Measurements from ENCODE around the gene RNPEP.
"Not testable (repeated sequence)": the region's sequence is repeated elsewhere in the genome, so short reads cannot be mapped to it uniquely, and the experiment has no call there.

The RNPEP gene, protein sequence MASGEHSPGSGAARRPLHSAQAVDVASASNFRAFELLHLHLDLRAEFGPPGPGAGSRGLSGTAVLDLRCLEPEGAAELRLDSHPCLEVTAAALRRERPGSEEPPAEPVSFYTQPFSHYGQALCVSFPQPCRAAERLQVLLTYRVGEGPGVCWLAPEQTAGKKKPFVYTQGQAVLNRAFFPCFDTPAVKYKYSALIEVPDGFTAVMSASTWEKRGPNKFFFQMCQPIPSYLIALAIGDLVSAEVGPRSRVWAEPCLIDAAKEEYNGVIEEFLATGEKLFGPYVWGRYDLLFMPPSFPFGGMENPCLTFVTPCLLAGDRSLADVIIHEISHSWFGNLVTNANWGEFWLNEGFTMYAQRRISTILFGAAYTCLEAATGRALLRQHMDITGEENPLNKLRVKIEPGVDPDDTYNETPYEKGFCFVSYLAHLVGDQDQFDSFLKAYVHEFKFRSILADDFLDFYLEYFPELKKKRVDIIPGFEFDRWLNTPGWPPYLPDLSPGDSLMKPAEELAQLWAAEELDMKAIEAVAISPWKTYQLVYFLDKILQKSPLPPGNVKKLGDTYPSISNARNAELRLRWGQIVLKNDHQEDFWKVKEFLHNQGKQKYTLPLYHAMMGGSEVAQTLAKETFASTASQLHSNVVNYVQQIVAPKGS

DNA sequence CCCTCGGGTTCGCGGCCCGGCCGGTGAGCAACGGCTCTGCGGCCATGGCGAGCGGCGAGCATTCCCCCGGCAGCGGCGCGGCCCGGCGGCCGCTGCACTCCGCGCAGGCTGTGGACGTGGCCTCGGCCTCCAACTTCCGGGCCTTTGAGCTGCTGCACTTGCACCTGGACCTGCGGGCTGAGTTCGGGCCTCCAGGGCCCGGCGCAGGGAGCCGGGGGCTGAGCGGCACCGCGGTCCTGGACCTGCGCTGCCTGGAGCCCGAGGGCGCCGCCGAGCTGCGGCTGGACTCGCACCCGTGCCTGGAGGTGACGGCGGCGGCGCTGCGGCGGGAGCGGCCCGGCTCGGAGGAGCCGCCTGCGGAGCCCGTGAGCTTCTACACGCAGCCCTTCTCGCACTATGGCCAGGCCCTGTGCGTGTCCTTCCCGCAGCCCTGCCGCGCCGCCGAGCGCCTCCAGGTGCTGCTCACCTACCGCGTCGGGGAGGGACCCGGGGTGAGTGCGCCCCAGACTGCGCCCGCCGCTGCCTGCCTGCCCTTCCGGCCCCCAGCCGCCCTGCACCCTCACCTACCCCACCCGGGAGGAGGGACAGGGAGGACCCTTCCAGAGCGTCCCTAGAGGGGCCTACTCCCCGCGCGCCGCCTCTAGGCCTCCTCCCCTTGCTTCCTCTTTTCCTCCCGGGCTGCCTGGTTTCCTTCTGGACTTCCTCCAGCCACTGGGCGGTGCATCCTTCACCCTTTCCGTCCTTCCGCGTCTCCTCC lies at the start of gene RNPEP:
RNPEP (plus strand) TSS at position 26 of the 757 bp plus-strand sequence; CDS start at position 45, 19 bp downstream.
- peak; percentile 30 to 39 for DNase-seq (ENCODE audit: low read depth in 2 of 2)

DNA sequence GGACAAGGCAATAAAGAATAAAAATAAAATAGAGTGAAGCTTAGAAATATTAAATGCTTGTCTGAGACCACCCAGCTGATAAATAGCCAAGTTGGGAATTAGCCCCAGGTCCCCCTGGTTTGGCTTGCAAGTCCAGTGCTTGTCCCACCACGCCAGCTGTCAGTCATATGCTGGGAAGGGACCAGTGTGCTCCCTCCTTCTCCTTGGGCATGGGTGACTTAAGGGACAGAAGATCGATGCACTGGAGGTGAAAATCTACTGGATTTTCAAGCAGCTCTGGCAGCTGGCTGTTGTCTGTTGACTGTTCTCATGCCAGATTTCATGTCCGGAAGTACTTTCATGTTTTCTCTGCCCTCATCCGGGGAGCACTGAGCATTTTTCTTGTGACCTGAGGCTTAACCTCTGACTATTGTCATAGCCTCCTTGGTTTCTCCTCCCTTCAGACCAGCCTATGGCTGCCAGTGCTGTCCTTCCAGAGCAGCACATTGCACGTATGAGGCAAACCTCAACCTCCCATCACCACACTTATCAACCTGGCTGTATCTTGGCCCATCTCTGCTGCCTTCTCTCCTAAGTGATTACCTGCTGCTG lies 48.5 kb upstream of the RNPEP start:
- DNase-seq (ENCODE audit: low read depth in 2 of 2), result no peak

DNA sequence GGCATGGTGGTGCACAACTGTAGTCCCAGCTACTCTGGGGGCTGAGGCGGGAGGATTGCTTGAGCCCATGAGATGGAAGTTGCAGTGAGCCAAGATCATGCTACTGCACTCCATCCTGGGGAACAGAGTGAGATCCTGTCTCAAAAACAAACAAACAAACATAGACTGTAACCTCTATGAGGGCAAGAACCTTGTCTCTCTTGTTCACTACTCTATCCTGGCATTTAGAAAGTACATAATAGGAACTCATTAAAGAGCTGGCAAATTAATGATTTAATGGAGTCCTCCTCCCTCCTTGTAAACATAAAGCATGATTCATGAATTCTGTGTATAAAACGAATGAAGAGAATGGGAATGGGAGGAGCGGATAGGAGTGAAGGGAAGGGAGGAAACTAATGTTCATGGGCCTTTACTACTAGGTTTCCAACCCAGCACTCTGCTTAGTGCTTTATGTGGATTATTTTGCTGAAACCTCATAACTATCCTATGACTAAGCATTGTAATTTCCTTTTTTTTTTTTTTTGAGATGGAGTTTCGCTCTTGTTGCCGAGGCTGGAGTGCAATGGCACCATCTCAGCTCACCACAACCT lies 44.7 kb upstream of the RNPEP start:
- DNase-seq (ENCODE audit: low read depth in 2 of 2), result no peak

DNA sequence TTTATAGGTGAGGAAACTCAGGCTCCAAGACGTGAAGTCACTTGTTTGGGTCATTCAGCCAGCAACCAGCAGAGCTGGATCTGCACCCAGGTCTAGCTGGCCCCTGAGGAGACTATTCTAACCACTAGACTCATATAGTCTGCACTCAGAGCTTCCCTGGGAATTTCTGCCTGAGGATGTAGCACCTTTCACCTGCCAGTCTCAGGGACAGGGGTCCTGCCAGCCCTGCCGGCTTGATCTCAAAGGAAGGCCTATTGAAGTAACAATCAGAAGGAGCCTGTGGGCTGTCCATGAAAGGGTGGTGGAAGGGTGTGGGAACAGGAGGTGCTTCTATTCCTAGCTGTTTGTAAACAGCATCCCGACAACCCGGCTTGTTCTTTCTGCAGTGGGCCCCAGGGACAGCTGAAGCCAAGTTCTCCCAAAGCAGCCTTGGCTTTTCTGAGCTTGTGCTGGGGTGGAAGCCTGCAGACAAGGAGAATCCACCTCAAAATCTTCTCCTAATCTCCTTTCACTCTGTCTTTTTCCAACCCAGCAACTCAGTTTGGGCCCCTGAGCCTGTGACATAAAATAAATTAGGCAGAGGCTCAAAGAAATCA lies 43.9 kb upstream of the RNPEP start:
- no peak for DNase-seq (ENCODE audit: low read depth in 2 of 2)

DNA sequence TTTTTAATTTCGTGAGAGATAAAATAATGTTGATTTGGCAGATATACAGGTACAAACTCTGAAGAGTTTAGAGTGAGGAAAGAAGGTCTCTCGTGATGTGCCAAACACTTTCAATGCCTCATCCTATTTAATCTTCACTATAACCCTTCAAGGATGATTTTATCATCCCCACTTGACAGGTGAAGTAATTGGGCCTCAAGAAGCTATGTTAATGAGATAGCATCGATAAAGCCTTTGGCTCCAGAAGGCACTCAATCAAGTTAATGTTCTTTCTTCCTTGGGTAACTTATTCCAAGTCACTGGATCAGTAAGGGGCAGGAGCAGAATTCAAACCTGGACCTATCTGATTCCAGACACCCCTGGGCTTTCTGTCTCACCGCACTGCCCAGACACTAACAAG lies 43.3 kb upstream of the RNPEP start:
- no peak for DNase-seq (ENCODE audit: low read depth in 2 of 2)

DNA sequence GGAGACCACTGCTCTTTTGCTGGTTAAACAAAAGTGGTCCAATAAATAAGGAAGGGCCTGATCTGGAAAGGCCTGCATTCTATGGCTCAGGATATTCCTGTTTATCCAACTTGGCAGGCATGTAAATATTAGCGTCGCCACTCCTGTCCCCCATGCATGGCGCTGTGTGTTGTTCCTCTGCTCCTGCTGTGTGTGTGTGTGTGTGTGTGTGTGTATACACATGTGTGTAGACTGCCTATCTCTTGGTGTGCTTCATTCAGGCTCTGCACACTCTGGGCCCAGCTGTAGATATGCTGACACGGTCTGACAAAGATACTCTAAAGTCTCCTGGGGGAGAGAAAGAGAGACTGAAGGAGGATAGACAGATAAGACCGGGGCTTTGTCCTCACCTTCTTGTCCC lies 42.9 kb upstream of the RNPEP start:
- no peak for DNase-seq (ENCODE audit: low read depth in 2 of 2)

DNA sequence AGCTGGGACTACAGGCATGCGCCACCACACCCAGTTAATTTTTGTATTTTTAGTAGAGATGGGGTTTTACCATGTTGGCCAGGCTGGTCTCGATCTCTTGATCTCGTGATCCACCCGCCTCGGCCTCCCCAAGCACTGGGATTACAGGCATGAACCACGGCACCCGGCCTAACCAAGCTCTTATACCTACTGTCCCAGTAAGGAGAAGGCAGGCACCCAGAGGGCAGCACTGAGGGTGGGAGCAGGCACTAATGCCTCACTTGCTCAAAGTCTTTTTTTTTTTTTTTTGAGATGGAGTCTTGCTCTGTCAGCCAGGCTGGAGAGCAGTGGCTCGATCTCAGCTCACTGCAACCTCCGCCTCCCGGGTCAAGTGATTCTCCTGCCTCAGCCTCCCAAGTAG lies 42.1 kb upstream of the RNPEP start:
- DNase-seq (ENCODE audit: low read depth in 2 of 2), result not testable (repeated sequence)

DNA sequence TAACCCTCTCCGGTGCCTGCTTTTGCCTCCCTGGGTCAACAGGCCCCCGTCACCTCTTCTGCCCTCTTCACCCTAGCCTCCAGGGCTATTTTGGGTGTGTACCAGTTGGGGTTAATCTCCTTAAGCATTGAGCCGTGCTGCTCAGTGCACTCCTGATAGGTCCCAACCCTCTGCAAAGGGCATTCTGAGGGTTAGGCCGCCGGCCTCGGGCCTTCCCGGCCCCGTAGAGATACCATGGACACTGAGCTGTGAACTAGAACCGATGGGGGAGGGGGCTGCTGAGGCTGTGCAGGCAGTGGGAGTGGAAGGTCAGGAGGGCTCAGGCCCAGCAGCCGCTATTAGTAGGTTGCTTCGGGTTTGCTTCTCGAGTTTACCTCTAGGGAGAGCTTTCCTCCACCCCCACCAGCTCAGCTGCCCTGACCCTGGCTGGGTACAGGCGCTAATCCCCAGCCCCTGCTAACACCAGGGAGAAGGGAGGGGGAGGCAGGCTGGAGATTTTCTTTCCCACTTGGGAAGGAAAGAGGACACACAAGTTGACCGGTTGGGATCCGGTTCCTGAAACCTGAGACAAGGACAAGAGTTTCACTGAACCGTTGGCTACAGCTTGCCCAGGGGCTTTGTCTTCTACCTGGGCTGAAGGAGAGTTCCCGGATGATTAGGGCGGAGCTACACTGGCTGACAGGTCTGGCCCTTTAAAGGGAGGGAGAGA lies 40.9 kb upstream of the RNPEP start:
- DNase-seq (ENCODE audit: low read depth in 2 of 2), result no peak

DNA sequence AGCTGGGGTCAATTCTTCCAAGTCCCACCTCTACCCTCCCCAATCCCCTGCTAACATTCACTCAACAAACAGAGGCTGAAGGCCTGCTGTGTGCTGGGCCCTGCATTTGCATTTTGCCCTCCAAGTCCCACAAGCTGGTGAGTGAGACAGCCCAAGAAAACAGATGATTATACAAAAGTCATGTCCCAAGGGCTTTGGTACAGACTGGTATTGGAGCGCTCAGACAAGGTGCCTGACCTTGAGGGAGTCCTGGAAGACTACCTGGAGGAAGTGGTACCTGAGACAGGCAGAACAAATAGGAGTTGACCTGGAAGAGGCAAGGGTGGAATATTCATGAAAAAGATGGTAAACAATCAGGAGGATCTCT lies 40.3 kb upstream of the RNPEP start:
- DNase-seq (ENCODE audit: low read depth in 2 of 2), result no peak

DNA sequence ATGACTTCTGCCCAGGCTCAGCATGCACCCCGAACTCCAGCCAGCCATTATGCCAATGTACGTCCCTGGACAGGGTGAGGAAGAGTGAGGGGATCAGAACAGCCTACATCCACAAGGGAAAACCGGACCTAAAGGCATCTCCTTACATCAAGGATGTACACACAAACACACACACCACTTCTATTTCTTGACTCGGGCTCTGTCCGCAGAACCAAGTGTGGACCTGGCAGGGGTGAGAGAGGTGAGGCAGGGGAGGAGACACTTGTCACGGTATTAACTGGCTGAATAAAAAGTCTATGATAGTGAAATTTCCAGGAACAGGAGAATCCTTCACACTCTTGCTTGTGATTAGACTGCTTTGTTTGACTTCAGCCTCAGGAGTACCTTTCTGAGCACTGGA lies 38.4 kb upstream of the RNPEP start:
- DNase-seq (ENCODE audit: low read depth in 2 of 2), result no peak

DNA sequence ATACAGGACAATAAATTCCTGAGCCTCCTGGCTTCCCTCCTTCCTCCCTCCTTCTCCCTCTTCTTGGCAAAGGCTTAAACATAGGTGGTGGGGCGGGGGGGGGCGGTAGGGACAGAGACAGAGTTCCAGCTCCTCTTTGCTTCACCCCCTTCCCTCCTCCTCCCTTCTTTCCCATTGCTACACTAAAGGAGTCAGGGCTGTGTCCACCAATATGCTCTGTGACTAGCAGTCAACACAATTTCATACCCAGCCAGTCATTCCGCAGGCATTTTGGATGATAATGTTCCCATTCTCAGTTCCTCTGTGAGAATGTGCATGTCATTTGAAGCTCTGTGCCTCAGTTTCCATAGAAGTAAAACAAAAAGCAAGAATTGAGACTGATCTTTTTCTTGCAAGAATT lies 37.8 kb upstream of the RNPEP start:
- DNase-seq (ENCODE audit: low read depth in 2 of 2), result no peak

DNA sequence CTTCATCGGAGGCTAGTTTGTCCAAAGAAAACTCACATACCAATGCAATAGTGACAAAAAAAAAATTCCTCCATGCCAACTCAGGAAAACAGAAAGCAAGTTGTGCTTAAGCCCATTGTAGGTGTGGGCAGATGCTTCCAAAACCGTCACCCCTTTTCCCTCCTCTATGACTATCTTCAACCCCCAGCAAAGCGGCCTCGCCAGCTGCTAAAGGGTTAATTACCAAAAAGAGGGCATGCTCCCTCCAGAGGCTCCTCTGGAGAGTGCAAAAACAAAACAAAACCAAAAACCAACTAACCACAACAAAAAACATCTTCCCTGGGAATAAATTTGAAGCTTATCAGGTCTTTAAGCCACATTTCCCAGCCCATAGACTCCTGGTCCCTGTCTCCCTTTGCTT lies 37.3 kb upstream of the RNPEP start:
- no peak for DNase-seq (ENCODE audit: low read depth in 2 of 2)

DNA sequence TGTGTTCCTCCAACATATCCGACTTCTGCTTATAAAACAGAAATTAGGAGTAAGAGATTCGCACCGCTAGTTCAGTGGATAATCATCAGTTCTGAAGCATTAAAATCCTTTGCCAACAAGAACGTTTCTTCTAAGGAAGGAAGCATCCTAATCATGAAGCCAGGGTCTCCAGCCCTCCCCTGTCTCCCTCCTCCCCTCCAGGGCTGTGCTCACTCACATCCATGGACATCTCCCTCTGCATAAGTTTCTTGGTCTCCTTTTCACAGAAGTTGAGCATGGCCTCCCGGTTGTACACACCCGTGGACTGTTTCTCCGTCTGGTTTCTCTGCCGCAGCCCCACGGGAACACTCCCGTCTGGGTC lies 36.6 kb upstream of the RNPEP start:
- no peak for DNase-seq (ENCODE audit: low read depth in 2 of 2)

DNA sequence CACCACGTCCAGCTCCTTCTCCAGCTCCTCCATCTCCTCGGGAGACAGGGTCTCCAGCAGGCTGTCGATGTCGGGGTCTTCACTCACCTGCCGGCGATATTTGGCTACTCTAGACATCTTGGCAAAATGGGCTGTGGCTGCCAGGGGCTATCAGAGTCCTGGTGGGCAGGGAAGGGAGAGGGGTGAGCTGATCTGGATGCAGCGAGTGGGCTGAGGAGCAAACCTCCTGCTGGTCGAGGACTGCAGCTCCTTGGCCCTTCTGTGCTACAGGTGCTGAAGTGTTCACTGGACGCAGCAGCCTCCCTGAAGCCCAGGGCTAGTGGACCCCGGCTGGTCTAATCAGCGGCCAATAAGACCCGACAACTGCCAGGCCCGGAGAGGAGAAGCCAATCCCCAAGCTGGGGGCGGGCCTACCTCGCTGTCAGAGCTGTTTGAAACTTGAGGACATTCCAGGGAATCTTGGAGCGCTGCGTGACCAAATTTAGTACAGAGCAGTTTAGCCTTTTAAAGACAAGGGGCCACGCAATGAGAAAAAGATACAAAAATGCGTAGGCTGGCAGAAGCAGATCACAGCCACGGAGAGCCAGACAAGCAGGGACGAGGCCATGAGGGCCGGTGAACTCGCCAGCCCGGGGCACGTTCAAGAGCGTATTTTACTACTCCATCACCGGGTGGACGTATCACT lies 36.1 kb upstream of the RNPEP start, which contains the start of gene LMOD1:
LMOD1 (minus strand) TSS at position 325 of the 685 bp plus-strand sequence; CDS start at position 117, 208 bp downstream.
- no peak for DNase-seq (ENCODE audit: low read depth in 2 of 2)

DNA sequence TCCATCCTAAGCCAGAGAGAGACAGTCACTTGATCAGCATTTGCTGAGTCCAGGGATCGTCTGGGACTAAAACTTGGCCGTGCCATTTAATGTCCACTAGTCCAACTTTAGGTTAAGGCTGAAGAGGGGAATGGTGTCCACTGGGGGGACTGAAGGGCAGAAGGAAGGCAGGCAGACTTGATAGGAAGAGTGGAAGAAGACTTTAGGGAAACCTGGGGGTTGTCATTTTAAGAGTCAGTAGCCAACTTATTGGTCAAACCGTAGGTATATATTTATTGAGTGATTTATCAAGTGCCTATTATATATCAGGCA lies 34.8 kb upstream of the RNPEP start:
- no peak for DNase-seq (ENCODE audit: low read depth in 2 of 2)

DNA sequence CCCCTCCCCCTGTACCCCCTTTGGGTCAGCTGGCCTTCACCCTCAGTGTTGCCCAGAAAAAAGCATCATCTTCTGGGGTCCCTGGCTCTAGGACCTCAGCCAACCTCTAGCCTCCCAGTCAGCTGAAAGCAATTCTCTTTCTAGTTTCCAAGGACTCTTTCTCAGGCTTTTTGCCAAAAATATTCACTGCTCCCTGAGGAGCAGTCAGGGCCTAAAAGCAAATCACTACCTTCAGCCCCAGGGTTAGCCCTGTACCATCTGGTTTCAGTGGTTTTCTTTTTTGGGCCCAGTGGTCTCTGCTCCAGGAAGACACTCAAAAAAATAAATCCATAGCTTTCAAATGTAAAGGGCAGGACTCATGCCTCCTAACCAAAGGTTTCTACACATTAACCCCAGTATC lies 33.0 kb upstream of the RNPEP start:
- no peak for DNase-seq (ENCODE audit: low read depth in 2 of 2)

DNA sequence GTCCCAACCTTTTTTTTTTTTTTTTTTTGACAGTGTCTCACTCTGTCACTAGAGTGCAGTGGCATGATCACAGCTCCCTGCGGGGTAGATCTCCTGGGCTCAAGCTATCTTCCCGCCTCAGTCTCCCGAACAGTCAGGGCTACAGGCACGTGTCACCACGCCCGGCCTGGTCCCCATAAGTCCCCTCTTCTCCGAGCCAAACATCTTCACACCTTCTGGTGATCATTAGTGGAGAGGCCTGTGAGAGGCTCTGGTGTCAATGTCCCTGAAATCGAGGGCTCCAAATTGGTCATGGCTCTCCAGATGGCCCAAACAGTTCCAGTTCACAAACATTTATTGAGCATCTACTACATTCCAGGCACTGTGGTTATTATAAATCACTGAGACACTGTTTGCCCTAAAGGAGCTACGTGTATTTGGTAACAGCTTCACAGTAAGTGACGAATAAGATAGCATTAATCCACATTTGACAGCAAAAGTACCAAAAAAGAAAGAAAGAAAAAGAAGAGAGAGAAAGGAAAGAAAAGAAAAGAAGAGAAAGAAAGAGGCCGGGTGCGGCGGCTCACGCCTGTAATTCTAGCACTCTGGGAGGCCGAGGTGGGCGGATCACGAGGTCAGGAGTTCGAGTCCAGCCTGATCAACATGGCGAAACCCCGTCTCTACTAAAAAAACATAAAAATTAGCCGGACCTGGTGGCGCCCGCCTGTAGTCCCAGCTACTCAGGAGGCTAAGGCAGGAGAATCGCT lies 28.0 kb upstream of the RNPEP start:
- no peak for DNase-seq (ENCODE audit: low read depth in 2 of 2)

DNA sequence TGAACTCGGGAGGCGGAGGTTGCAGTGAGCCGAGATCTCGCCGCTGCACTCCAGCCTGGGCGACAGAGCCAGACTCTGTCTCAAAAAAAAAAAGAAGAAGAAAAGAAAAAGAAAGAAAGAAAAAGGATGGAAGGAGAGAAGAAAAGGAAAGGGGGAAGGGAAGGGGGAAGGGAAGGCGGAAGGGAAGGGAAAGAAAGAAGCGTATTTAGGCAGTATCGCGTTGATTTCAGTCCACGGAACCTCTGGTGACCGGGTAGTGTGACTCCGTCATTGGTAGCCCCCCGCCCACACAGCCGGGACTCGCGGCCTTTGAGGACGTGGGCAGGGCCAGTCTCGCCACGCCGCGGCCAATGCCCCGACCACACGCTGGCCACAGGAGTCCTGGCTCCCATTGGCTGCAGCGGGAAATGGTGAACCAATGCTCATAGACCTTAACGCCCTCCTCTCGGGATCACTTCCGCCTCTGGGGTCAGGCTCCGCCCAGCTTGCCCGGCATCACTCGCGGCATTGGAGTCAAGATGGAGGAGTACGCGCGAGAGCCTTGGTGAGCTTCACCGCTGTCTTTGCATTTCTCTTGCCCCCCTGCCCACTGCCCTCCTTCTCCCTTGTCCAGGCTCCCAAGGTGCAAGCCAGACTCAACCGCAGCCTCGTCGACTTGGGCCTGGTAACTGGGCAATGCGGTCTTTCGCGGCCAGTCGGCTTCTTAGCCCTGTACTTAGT lies 27.3 kb upstream of the RNPEP start, which contains the start of gene TIMM17A:
TIMM17A (plus strand) TSS at position 495 of the 720 bp plus-strand sequence; CDS start at position 519, 24 bp downstream.
- peak; percentile 85 to 95 for DNase-seq (ENCODE audit: low read depth in 2 of 2)

DNA sequence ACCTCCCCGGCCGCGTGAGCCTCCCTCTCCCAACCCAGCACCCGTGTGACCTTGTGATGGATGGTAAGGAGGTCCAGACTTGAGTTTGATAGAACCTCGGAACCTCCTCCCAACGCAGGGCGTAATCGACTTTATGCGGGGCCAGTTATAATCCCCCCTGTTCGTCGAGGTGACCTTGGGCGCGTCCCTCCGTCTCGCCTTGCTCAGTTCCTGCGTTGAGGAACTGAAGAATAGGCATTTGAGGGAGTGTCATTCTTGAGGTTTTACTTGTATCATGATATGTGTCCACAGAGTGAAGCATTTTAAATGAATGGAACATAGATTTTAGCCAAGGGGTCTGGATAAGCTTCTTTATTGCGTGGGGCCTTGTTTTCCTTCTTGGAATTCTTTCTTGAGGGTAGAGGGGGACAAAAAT lies 26.7 kb upstream of the RNPEP start:
- no peak for DNase-seq (ENCODE audit: low read depth in 2 of 2)
